Ovary (tissue), 3 donors: ENCODE measurements around the gene STOML1.

Experiments
- EP300 ChIP-seq: sonication (generic); formaldehyde crosslinking; IDR thresholded peaks from one replicate; pipeline ENCODE4 v1.6.1; 2017; ENCODE audit warnings: antibody characterized with exemption
- TF ChIP-seq, protein P1 (sequence below), 3 donors: fragments of 450-650 bp in 2 of 3; fragments of 200-600 bp in 1 of 3; IDR thresholded peaks; one replicate each; pipeline versions ENCODE4 v1.5.1 to v1.8.0; 2016 to 2022; ENCODE audit warnings: antibody characterized with exemption in 3 of 3, mild to moderate bottlenecking in 1 of 3
- donor health status: DM: no; HTN: no; CAD: no.

DNA sequence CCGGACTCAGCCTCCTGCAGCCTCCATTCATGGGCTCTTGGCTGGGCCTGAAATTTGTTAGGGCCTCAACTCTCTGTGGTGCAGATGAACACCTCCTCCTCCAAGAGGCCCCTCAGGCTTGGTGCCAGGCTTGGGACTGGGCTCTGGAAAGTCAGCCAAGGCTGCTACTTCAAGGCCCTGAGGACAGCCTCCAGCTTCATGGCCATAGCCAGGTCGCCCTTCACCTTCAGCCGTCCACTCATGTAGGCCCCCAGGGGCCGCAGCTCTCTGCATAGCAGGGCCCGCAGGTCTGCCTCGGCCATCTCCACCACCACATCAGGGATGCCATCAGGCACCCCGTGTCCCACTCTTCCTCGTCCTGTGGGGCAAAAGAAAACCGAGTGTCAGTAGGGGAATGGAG, 8.3 kb downstream of the STOML1 start:
- TF ChIP-seq EP300: no peak
- TF ChIP-seq, protein P1, sequence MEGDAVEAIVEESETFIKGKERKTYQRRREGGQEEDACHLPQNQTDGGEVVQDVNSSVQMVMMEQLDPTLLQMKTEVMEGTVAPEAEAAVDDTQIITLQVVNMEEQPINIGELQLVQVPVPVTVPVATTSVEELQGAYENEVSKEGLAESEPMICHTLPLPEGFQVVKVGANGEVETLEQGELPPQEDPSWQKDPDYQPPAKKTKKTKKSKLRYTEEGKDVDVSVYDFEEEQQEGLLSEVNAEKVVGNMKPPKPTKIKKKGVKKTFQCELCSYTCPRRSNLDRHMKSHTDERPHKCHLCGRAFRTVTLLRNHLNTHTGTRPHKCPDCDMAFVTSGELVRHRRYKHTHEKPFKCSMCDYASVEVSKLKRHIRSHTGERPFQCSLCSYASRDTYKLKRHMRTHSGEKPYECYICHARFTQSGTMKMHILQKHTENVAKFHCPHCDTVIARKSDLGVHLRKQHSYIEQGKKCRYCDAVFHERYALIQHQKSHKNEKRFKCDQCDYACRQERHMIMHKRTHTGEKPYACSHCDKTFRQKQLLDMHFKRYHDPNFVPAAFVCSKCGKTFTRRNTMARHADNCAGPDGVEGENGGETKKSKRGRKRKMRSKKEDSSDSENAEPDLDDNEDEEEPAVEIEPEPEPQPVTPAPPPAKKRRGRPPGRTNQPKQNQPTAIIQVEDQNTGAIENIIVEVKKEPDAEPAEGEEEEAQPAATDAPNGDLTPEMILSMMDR (IDR thresholded peaks at IDR 0.05): no peak
